ENCODE results near the gene HBE1.
"Not testable (repeated sequence)": the region's sequence is repeated elsewhere in the genome, so short reads cannot be mapped to it uniquely, and the experiment has no call there.

Gene HBE1

DNA sequence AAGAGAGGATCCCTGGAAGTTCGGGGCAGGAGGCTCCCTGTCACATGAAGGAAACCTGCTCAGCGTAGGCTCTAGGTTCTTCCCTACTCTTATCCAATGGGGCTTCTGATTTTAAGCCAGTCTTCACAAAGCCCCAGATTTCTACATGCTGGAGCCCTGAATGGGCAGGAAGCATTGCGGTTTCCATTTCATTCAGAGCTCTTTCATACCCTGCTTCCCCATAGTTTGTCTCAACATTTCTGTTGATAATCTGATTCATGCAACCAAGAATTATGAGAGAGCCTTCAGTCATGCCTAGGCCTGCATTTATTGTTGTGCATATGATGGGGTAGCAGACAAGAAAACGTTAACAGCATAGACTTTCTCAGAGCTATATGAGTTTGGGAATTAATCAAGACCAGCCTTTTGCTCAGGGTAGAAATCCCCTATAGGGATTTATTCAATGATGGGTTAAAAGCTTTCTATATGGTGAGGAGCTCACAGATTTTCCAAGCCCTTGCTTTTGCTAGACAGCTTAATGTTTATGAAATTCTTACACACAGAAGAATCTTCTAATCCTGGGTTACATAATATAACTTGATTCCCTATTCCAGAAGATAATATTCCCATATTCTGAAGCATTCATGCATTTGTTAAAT, 16.1 kb upstream of the HBE1 start:
- no peak for DNase-seq (ENCODE audit: low read depth)

DNA sequence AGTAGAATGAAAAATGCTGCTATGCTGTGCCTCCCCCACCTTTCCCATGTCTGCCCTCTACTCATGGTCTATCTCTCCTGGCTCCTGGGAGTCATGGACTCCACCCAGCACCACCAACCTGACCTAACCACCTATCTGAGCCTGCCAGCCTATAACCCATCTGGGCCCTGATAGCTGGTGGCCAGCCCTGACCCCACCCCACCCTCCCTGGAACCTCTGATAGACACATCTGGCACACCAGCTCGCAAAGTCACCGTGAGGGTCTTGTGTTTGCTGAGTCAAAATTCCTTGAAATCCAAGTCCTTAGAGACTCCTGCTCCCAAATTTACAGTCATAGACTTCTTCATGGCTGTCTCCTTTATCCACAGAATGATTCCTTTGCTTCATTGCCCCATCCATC, 14.9 kb upstream of the HBE1 start:
- no peak for DNase-seq (ENCODE audit: low read depth)

DNA sequence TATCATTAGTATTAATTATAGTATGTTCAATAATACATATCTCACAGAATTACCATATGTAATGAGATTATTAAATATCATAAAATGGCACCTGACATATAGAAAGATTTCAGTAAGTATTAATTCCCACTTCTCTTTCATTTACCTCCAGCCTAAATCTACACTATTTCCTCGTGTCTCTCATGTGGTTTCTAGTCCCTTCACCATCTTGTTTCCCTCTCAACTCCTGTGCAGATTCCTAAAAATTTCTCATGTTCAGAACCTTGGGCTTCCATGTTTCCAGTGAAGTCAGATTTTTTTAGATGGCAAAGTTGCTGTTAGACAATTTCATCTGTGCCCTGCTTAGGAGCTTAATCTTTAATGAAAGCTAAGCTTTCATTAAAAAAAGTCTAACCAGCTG, 14.1 kb upstream of the HBE1 start:
- DNase-seq (ENCODE audit: low read depth): no peak

DNA sequence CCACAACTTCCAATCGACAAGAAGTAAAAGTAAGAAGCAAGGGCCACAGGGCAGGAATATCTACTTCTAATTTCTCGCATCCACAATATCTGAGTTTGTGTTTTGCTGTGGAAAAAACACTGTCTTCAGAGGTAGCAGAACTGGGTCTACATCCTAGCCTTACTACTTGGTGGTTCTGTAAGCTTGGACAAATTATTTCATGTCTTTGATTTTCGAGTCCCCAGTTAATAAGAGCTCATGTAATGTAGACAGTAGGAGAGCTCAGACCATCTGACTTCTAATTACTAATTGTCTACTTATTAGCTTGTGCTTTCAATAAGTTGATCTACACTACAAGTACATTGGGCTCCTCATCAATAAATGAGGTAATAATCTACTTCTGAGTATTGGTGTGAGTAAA, 13.3 kb upstream of the HBE1 start:
- DNase-seq (ENCODE audit: low read depth): no peak

DNA sequence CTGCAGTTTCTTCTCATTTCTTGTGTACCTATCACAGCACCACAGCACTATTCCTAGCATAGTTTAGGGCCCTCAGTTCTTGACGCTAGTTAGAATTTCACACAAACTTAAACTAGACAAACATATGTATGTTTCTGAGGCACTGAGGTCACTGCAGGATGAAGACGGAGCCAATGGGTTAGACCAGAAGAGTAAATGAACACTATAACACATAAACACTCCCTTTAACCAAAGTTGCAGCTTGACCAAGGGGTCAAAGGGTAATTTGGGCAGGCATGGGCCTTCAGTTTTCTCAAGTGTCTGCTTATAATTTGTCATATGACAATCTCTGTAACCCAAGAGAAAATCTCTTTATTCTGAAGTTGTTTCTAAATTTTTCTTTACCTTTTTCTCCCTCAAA, 12.9 kb upstream of the HBE1 start:
- no peak for DNase-seq (ENCODE audit: low read depth)

DNA sequence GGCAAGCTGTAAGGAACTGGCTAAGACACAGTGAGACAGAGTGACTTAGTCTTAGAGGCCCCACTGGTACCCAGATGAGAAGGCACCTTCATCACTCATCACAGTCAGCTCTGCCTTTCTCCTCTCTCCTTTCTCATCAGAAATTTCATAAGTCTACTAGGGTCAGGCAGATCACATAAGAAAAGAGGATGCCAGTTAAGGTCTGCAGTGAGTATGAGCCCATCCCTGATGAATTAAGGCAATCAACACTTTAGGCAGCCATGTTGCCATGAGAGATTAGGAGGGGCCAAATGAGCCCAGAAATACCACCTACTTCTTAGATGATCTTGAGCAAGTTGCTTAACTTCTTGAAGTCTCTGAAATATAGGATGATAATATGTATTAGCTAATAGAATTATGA, 11.9 kb upstream of the HBE1 start:
- DNase-seq (ENCODE audit: low read depth): no peak

DNA sequence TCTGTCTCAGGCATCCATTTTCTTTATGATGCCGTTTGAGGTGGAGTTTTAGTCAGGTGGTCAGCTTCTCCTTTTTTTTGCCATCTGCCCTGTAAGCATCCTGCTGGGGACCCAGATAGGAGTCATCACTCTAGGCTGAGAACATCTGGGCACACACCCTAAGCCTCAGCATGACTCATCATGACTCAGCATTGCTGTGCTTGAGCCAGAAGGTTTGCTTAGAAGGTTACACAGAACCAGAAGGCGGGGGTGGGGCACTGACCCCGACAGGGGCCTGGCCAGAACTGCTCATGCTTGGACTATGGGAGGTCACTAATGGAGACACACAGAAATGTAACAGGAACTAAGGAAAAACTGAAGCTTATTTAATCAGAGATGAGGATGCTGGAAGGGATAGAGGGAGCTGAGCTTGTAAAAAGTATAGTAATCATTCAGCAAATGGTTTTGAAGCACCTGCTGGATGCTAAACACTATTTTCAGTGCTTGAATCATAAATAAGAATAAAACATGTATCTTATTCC, 10.9 kb upstream of the HBE1 start:
- no peak for DNase-seq (ENCODE audit: low read depth)

DNA sequence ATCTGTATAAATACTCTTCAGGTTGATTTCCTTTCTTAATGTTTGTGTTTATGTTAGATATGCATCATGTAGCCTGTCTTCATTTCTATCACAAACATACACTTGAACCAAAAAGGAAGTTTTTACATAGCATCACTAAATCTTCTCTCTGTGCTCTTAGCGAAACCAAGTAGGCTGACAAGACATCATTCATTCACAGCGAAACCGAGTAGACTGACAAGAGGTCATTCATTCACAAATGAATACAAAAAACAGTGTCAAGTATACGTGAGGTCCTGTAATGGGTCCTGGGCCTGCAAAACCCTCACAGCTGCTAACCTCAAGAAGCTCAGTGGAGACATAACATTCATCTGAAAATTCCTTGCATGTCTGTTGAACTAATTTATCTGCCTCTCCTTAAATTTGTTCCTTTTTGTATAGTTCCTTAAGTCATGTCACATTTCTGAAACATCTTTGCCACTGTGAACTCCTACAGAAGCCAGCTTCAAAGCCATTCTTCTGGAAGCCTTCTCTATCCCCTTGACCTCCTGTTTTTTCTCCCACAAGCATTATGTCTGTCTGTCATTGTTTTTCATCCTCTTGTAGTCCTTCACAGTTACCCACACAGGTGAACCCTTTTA, 9.8 kb upstream of the HBE1 start:
- DNase-seq (ENCODE audit: low read depth): no peak

DNA sequence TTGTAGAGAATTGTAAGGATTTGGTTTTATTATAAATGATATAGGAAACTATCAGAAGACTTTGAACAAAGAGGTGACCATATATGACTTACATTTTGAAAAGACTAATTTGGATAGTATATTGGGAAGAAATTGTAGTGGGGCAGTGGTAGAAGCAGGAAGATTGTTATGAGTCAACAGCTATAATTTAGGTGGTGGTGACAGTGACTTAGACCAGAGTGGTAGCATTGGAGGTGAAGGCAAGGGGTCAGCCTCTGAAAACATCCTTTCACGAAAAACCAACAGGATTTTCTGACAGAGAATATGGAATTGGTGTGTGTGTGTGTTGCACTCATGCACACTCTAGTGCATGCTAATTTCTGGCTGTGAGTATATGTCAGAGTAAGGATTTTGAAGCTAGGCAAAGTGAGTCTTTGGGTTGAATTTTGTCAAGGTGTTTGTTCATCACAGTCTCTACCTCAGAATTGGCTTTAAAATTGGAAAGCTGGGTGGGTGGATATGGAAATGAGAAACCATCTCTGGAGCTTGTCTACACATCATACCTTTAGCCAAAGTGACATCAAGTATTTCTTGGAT, 8.2 kb upstream of the HBE1 start:
- no peak for DNase-seq (ENCODE audit: low read depth)

DNA sequence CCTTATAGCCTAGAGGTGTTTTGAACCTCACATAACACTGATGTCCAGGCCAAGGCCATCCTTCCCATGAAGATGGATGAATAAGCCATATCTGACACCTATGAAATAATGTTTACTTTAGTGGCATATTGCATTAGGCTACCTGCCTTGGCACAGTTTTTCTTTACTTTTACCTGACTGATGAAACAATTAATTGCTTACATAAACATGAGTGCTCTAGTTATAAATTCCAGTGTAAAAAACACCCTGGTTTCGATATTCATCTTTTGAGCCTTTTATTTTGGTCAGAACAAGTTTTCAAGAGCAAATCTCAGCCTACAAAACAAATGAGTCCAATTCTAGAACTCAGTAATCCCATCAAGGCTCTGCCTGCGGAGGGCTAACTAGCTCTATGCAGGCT, 7.0 kb upstream of the HBE1 start:
- DNase-seq (ENCODE audit: low read depth): no peak

DNA sequence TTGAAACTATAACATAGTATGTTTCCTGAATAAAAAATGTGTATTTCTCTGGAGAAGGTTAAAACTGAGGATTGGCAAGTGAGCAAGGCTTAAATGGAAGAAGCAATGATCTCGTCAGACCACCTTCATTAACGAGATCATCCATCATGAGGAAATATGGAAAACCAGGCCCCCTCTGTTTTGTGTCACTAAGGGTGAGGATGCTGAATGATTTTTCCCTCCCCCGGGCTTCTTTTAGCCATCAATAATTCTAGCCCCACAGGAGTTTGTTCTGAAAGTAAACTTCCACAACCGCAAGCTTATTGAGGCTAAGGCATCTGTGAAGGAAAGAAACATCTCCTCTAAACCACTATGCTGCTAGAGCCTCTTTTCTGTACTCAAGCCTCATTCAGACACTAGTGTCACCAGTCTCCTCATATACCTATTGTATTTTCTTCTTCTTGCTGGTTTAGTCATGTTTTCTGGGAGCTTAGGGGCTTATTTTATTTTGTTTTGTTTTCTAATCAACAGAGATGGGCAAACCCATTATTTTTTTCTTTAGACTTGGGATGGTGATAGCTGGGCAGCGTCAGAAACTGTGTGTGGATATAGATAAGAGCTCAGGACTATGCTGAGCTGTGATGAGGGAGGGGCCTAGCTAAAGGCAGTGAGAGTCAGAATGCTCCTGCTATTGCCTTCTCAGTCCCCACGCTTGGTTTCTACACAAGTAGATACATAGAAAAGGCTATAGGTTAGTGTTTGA, 5.8 kb upstream of the HBE1 start:
- no peak for DNase-seq (ENCODE audit: low read depth)

DNA sequence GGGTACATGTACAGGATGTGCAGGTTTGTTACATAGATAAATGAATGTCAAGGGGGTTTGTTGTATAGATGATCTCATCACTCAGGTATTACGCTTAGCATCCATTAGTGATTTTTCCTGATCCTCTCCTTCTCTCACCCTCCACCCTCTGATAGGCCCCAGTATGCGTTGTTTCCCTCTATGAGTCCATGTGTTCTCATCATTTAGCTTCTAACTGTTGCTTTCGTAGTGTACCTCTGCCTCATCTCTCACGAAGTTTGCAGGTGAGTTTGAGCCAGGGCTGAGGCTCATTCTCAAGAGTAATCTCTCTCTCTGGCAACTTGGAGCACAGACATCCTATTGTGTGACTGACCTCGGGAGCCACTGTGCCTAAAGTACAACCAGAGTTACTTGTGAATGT, 4.7 kb upstream of the HBE1 start:
- no peak for DNase-seq (ENCODE audit: low read depth)

DNA sequence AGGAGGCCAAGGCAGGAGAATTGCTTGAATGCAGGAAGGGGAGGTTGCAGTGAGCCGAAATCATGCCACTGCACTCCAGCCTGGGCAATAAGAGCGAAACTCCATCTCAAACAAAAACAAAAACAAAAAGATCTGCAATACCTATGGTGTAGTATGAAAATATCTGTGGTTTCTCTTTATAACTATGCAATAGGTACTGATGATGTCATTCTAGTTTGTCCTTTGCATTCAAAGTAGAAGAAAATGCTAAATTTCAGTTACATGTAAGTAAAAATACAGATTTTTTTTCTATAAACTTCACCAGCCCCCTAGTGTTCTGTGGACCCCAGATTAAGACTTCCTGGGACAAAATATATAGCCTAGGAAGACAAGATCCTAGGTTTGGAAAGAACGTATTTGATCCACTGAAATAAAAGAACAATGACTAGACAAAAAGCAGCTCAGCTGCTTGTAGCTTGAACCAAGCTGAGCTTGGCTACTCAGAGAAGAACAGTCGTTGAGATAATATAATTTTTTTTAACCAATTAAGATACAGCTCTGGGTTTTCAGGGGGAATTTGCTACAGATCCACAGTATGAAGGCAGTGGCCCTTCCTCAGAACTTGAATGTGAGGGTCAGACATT, 2.8 kb upstream of the HBE1 start:
- DNase-seq (ENCODE audit: low read depth): no peak

DNA sequence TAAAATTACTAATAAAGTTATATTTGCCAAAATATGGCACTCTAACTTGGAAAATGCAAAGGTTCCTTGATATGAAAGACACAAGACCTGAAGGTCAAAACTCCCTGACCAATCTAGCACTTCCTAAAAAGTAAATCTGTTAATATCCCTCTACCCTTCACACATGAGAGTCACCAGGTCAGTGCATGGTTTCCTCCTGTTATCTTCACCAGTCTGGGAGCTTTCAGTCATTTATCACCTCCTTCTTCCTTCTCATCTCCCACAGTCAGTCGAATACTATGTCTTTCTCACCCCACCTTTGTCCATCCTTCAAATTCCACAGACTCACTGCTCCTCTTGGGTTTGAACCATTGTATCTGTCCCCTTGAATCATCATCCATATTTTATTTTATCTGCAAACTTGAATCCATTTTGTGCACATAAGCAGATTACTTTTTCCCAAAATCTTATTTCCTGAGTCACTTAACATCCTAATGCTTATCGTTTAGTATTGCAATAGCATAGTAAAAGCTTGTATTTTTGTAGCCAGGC, 2.6 kb downstream of the HBE1 start:
- no peak for DNase-seq (ENCODE audit: low read depth)

DNA sequence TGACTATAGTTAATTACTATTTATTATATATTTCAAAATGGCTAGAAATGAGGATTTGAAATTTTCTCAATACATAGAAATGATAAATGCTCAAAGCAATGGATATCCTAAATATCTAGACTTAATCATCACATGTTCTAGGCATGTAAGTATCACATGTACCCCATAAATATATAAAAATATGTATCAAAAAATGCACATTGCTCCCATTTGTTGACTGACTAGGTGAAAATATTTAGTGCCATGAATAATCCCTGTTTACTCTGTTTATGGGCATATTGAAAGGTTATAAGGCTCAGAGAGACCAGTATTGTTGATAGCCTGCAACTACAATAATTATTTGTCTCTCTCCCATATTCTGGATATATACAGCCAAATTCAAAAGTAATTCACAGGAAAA, 3.1 kb downstream of the HBE1 start:
- DNase-seq (ENCODE audit: low read depth): no peak

DNA sequence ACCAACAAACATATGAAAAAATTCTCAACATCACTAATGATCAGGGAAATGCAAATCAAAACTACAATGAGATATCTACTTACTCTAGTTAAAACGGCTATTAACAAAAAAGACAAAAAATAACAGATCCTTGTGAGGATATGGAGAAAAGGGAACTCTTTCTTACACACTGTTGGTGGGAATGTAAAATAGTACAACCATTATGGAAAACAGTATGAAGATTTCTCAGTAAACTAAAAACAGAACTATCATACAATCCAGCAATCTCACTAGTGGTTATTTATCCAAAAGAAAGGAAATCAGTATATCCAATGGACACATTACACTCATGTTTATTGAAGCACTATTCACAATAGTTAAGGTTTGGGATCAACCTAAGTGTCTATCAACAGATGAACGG, 3.9 kb downstream of the HBE1 start:
- no peak for DNase-seq (ENCODE audit: low read depth)

DNA sequence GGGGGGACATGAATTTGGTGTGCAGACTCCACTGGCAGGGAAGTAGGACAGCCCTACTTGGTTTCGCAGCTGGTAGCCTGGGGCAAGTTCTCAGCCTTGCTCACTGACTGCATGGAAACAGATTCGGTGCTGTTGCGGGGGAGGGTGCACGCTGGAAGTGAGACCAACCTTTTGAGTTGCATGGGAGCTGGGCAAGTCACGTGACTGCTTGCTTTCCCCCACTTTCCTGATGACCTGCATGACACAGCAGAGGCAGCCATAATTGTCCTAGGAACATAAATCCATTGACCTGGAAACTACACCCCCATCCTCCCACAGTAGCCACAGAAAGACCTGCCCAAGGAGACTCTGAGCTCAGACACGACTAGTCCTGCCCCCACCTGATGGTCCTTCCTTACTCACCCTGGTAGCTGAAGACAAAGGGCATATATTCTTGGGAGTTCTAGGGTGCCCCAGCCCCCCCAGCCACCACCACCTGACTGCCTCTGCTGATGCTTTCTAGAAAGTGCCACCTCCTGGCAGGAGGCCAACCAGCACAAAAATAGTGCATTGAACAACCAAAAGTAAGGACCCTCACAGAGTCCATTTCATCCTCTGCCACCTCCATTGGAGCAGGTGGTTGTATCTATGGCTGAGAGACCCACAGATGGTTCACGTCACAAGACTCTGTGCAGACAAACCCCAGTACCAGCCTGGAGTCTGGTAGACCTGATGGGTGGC, 11.0 kb downstream of the HBE1 start:
- DNase-seq (ENCODE audit: low read depth): no peak

DNA sequence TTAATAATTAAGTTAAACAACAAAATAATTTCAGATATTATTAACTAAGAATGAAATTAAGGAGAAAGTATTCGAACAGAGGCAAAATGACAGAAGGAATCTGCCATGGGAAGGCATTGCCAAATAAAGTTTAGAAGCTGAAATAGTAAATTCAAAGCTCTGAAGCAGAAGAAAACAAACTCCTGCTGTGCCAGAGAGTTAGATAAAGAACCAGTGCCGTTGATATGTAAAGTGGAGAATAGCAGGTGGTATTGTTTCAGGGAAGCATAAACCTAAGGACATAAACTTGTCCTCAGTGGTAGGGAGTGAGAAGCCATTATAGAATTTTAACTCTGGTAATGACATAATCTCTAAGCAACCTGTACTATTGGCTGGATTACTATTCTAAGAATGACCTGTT, 12.4 kb downstream of the HBE1 start:
- no peak for DNase-seq (ENCODE audit: low read depth)

DNA sequence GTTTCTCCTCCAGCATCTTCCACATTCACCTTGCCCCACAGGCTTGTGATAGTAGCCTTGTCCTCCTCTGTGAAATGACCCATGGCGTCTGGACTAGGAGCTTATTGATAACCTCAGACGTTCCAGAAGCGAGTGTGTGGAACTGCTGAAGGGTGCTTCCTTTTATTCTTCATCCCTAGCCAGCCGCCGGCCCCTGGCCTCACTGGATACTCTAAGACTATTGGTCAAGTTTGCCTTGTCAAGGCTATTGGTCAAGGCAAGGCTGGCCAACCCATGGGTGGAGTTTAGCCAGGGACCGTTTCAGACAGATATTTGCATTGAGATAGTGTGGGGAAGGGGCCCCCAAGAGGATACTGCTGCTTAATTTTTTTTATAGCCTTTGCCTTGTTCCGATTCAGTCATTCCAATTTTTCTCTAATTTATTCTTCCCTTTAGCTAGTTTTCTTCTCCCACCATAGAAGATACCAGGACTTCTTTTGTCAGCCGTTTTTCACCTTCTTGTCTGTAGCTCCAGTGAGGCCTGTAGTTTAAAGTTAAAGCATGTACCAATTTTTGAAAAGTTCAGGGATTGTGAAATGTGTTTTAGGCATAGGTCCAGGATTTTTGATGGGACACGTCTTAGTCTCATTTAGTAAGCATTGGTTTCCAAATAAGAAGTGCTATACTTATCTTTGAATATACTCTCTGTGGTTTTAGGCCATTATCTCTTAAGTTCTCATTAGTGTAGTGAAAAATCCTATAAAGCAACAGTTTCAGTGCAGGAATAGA, 14.9 kb downstream of the HBE1 start, which contains the start of gene HBG2:
TSS of gene HBG2 (minus strand) at position 136 of the 768 bp plus-strand sequence. CDS start at position 83, 53 bp downstream.
- DNase-seq (ENCODE audit: low read depth): not testable (repeated sequence)

DNA sequence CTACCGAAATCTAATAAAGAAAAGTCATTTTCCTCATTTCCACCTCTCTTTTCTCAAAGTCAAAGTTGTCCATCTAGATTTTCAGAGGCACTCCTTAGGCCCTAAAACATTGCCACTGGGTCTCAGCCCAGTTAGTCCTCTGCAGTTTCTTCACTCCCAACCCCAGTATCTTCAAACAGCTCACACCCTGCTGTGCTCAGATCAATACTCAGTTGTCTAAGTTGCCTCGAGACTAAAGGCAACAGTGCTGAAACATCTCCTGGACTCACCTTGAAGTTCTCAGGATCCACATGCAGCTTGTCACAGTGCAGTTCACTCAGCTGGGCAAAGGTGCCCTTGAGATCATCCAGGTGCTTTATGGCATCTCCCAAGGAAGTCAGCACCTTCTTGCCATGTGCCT, 15.7 kb downstream of the HBE1 start:
- not testable (repeated sequence) for DNase-seq (ENCODE audit: low read depth)

DNA sequence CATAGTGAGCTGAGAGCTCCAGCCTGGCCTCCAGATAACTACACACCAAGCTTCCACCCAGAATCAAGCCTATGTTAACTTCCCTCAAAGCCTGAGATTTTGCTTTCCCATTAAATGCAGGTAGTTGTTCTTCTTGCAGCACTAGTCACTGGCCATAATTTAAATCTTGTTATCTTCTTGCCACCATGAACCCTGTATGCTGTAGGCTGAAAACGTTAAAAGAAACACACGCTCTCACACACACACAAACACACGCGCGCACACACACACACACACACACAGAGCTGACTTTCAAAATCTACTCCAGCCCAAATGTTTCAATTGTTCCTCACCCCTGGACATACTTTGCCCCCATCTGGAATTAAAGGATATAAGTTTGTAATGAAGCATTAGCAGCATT, 16.3 kb downstream of the HBE1 start:
- not testable (repeated sequence) for DNase-seq (ENCODE audit: low read depth)
